OCI-LY3 (cell line): Measurements from ENCODE around the gene RBM26.

Experiments
- H2AFZ ChIP-seq: fragments of 200-600, 300-600 bp; shearing (Covaris generic); 2 replicates; pipeline ENCODE4 v1.6.0; 2014; ENCODE audit warnings: antibody characterized with exemption, low read depth, low read length
- H3K27ac ChIP-seq: fragments of 200-600, 300-600 bp; sonication (generic); 2 replicates; pipeline ENCODE4 v1.5.1; 2014; ENCODE audit warnings: mild to moderate bottlenecking, low read length, moderate library complexity, mixed read lengths
- H3K27me3 ChIP-seq: fragments of 200-600, 300-600 bp; sonication (generic); 2 replicates; pipeline ENCODE4 v1.6.1; 2014; ENCODE audit warnings: low read depth, low read length, mixed read lengths
- H3K36me3 ChIP-seq: fragments of 200-600, 300-600 bp; sonication (generic); replicated peaks from 2 replicates; pipeline ENCODE3; 2014; ENCODE audit warnings: low read depth, low read length, mixed read lengths
- H3K4me1 ChIP-seq: fragments of 300-600, 200-600 bp; sonication (generic); 2 replicates; pipeline ENCODE4 v1.6.1; 2014; ENCODE audit warnings: low read length, mixed read lengths
- H3K4me2 ChIP-seq: fragments of 200-600, 300-600 bp; sonication (generic); 2 replicates; pipeline ENCODE4 v1.6.1; 2014; ENCODE audit warnings: low read length, mixed read lengths
- H3K4me3 ChIP-seq: fragments of 300-600, 200-600 bp; sonication (generic); 2 replicates; pipeline ENCODE4 v1.5.1; 2014; ENCODE audit warnings: antibody characterized with exemption, mild to moderate bottlenecking, low read length, moderate library complexity
- H3K79me2 ChIP-seq: fragments of 300-600, 200-600 bp; shearing (Covaris generic); 2 replicates; pipeline ENCODE4 v1.6.1; 2014; ENCODE audit warnings: mild to moderate bottlenecking, low read length, mixed read lengths
- H3K9ac ChIP-seq: fragments of 300-600, 200-600 bp; shearing (Covaris generic); 2 replicates; pipeline ENCODE4 v1.6.0; 2014; ENCODE audit warnings: mild to moderate bottlenecking, low read length, moderate library complexity
- H3K9me3 ChIP-seq: fragments of 200-600, 300-600 bp; shearing (Covaris generic); 2 replicates; pipeline ENCODE4 v1.6.1; 2014; ENCODE audit warnings: low read length, mixed read lengths; ENCODE audit not compliant: insufficient read depth
- H4K20me1 ChIP-seq: fragments of 200-600, 300-600 bp; sonication (generic); 2 replicates; pipeline ENCODE4 v1.6.1; 2016; ENCODE audit warnings: low read length, mixed read lengths; ENCODE audit not compliant: insufficient read depth
- CTCF ChIP-seq: fragments of 200-600, 300-600 bp; sonication (generic); IDR thresholded peaks from 2 replicates; pipeline ENCODE4 v1.5.1; 2014; ENCODE audit warnings: antibody characterized with exemption, low read length, low read depth
- EZH2phosphoT487 ChIP-seq: fragments of 200-600 bp; shearing (Covaris generic); IDR thresholded peaks from 2 replicates; pipeline ENCODE4 v1.6.1; 2018; ENCODE audit warnings: antibody characterized with exemption, mixed run types, low read depth

Gene RBM26

GRCh38 chr13:79413521-79413920 lies 7.5 kb upstream of the RBM26 start:
- Histone ChIP-seq H3K9me3 (no peaks in the 10 kb centered on the region), H3K4me1 (no peaks in the 10 kb centered on the region), H3K4me2 (no peak overlapping the region), H3K9ac (no peak overlapping the region), H3K27me3 (no peaks in the 10 kb centered on the region), H4K20me1 (no peaks in the 10 kb centered on the region), H3K27ac (no peak overlapping the region), H3K36me3 (peaks cover 12% of the 10 kb centered on the region), H3K4me3 (no peak overlapping the region), H3K79me2 (peaks cover 2% of the 10 kb centered on the region; the same call in 1 of the 2 replicates), H2AFZ (no peak overlapping the region)
- TF ChIP-seq EZH2phosphoT487, result no peak
- no peak for TF ChIP-seq CTCF

- no peak overlapping the region for H3K4me2 ChIP-seq
- H3K9me3 ChIP-seq, result no peaks in the 10 kb centered on the region
- no peak overlapping the region for H2AFZ ChIP-seq
- no peaks in the 10 kb centered on the region for H3K27me3 ChIP-seq
- TF ChIP-seq EZH2phosphoT487 (no peak), CTCF (no peak)
- H3K27ac ChIP-seq, result no peak overlapping the region
- H4K20me1 ChIP-seq, result no peaks in the 10 kb centered on the region
- peaks cover 39% of the 10 kb centered on the region for H3K79me2 ChIP-seq
- peaks cover 5% of the 10 kb centered on the region for H3K4me1 ChIP-seq
- H3K36me3 ChIP-seq, result peaks cover 4% of the 10 kb centered on the region
- no peak overlapping the region for H3K4me3 ChIP-seq
- H3K9ac ChIP-seq, result no peak overlapping the region
Observed at GRCh38 chr13:79409828-79410227, 3.8 kb upstream of the RBM26 start.

GRCh38 chr13:79407349-79407979 lies 1.4 kb upstream of the RBM26 start:
- H3K27me3 ChIP-seq, result no peaks in the 10 kb centered on the region
- peak overlapping the region; percentile 85 for H3K4me2 ChIP-seq
- TF ChIP-seq CTCF (no peak), EZH2phosphoT487 (no peak)
- peaks cover 23% of the 10 kb centered on the region for H4K20me1 ChIP-seq
- H3K27ac ChIP-seq, result no peak overlapping the region
- H3K4me3 ChIP-seq, result peak overlapping the region; percentile 77
- H3K9ac ChIP-seq, result peak overlapping the region; percentile 91
- peaks cover 10% of the 10 kb centered on the region for H3K36me3 ChIP-seq
- no peak overlapping the region for H2AFZ ChIP-seq
- H3K79me2 ChIP-seq, result peaks cover 63% of the 10 kb centered on the region
- H3K9me3 ChIP-seq, result no peaks in the 10 kb centered on the region
- H3K4me1 ChIP-seq, result peaks cover 26% of the 10 kb centered on the region

GRCh38 chr13:79406597-79406908 lies 498 bp upstream of the RBM26 start:
- H3K27me3 ChIP-seq, result no peaks in the 10 kb centered on the region
- peak overlapping the region; percentile 48 for H2AFZ ChIP-seq
- H3K9ac ChIP-seq, result peak overlapping the region; percentile 91
- peak overlapping the region; percentile 77 for H3K4me3 ChIP-seq
- peaks cover 72% of the 10 kb centered on the region for H3K79me2 ChIP-seq
- peak; percentile 10; the same call in 1 of the 2 replicates for TF ChIP-seq CTCF
- no peak for TF ChIP-seq EZH2phosphoT487
- H4K20me1 ChIP-seq, result peaks cover 32% of the 10 kb centered on the region
- peak overlapping the region; percentile 86 for H3K27ac ChIP-seq
- peaks cover 12% of the 10 kb centered on the region for H3K36me3 ChIP-seq
- peak overlapping the region; percentile 85 for H3K4me2 ChIP-seq
- peaks cover 35% of the 10 kb centered on the region for H3K4me1 ChIP-seq
- no peaks in the 10 kb centered on the region for H3K9me3 ChIP-seq
